Smooth muscle cell (in vitro differentiated cells): ENCODE data around the gene ZNF385A. TPM values are rescaled to one million over a fixed set of nuclear protein-coding genes. Genes with fewer than 3 reads are reported as not detected.

Experiments
- DNase-seq: peaks from one replicate; lab custom pipeline; 2025; ENCODE audit not compliant: unreplicated experiment; lab: John Stamatoyannopoulos, UW
- H2AFZ ChIP-seq: fragments of 200-600 bp; sonication (generic); 2 replicates; pipeline ENCODE4 v1.6.0; 2016; ENCODE audit warnings: antibody characterized with exemption, low read depth, mild to moderate bottlenecking
- H3F3A ChIP-seq: fragments of 200-600 bp; sonication (generic); 2 replicates; pipeline ENCODE4 v1.6.0; 2017; ENCODE audit warnings: antibody characterized with exemption, low read depth
- H3K27ac ChIP-seq: fragments of 200-600 bp; sonication (generic); 2 replicates; pipeline ENCODE4 v1.5.1; 2016; ENCODE audit warnings: low read depth, mild to moderate bottlenecking
- H3K27me3 ChIP-seq: fragments of 200-600 bp; sonication (generic); 2 replicates; pipeline ENCODE4 v1.6.1; 2016; ENCODE audit warnings: low read depth, mild to moderate bottlenecking
- H3K36me3 ChIP-seq: fragments of 200-600 bp; sonication (generic); 2 replicates; pipeline ENCODE4 v1.5.1; 2016; ENCODE audit warnings: low read depth
- H3K4me1 ChIP-seq: fragments of 200-600 bp; sonication (generic); 2 replicates; pipeline ENCODE4 v1.5.1; 2016; ENCODE audit warnings: low read depth
- H3K4me2 ChIP-seq: fragments of 200-600 bp; sonication (generic); 2 replicates; pipeline ENCODE4 v1.6.0; 2016; ENCODE audit warnings: mild to moderate bottlenecking
- H3K4me3 ChIP-seq: fragments of 200-600 bp; sonication (generic); 2 replicates; pipeline ENCODE4 v1.5.1; 2016; ENCODE audit warnings: mild to moderate bottlenecking
- H3K79me2 ChIP-seq: fragments of 200-600 bp; sonication (generic); 2 replicates; pipeline ENCODE4 v1.6.0; 2016; ENCODE audit warnings: low read depth, mild to moderate bottlenecking
- H3K9ac ChIP-seq: fragments of 200-600 bp; sonication (generic); 2 replicates; pipeline ENCODE4 v1.6.0; 2016; ENCODE audit warnings: low read depth
- H3K9me3 ChIP-seq: fragments of 200-600 bp; sonication (generic); replicated peaks from 2 replicates; pipeline ENCODE4 v1.5.1; 2016; ENCODE audit warnings: low read depth
- H4K20me1 ChIP-seq: fragments of 200-600 bp; sonication (generic); 2 replicates; pipeline ENCODE4 v1.6.0; 2016; ENCODE audit warnings: low read depth
- CTCF ChIP-seq: fragments of 200-600 bp; sonication (generic); IDR thresholded peaks from 2 replicates; pipeline ENCODE4 v1.5.1; 2017; ENCODE audit warnings: borderline replicate concordance, mild to moderate bottlenecking, antibody characterized with exemption; ENCODE audit not compliant: insufficient read depth, poor library complexity, severe bottlenecking
- WGBS: methylation state at CpG from one replicate; pipeline ENCODE4 v1.1.7; 2016; ENCODE audit warnings: low lambda C conversion rate; 5-methylcytosine and 5-hydroxymethylcytosine counted together
- polyA plus RNA-seq: library from polyadenylated mRNA; unstranded; fragments of >200 nt; fragmentation: Nextera tagmentation; extraction: Ambion mirVana; gene quantifications from 2 replicates; pipeline ENCODE4 v1.2.1, GENCODE V29; 2016
- total RNA-seq: library from RNA; depleted of rRNA; stranded (reverse); fragments of >200 nt; gene quantifications from 2 replicates; pipeline ENCODE4 v1.2.3, GENCODE V29; 2014

Gene ZNF385A
- total and polyA plus RNA-seq, 2 experiments from 2014 or later: 6.5 to 20.2 TPM

GRCh38 chr12:54337854-54338650 lies 46.5 kb downstream of the ZNF385A start:
- Histone ChIP-seq H4K20me1 (peaks cover 94% of the 10 kb centered on the region), H3K4me2 (no peak overlapping the region), H3K9me3 (no peaks in the 10 kb centered on the region), H3K27me3 (no peaks in the 10 kb centered on the region), H3K4me1 (peaks cover 46% of the 10 kb centered on the region), H2AFZ (no peak overlapping the region), H3K4me3 (no peak overlapping the region), H3K27ac (peak overlapping the region; percentile 39), H3F3A (peaks cover 14% of the 10 kb centered on the region), H3K36me3 (no peaks in the 10 kb centered on the region), H3K79me2 (peaks cover 60% of the 10 kb centered on the region), H3K9ac (no peak overlapping the region)
- TF ChIP-seq CTCF: no peak
- WGBS: 83% methylated on average over 3 of the region's 3 CpGs
- DNase-seq: no peak

- no peak overlapping the region for H3K9ac ChIP-seq
- H2AFZ ChIP-seq: no peak overlapping the region
- H3K4me1 ChIP-seq: peaks cover 45% of the 10 kb centered on the region
- H3K27me3 ChIP-seq: no peaks in the 10 kb centered on the region
- no peaks in the 10 kb centered on the region for H3K36me3 ChIP-seq
- peak overlapping the region; percentile 39 for H3K27ac ChIP-seq
- 69% methylated on average over 3 of the region's 3 CpGs for WGBS
- H4K20me1 ChIP-seq: peaks cover 98% of the 10 kb centered on the region
- H3K4me3 ChIP-seq: no peak overlapping the region
- no peaks in the 10 kb centered on the region for H3K9me3 ChIP-seq
- no peak overlapping the region for H3K4me2 ChIP-seq
- peaks cover 14% of the 10 kb centered on the region for H3F3A ChIP-seq
- DNase-seq: no peak
- TF ChIP-seq CTCF: no peak
- peaks cover 67% of the 10 kb centered on the region for H3K79me2 ChIP-seq
These were observed 47.2 kb downstream of the ZNF385A start for GRCh38 chr12:54337280-54337842.

GRCh38 chr12:54333420-54334034 lies 51.0 kb downstream of the ZNF385A start:
- Histone ChIP-seq H3K79me2 (peaks cover 78% of the 10 kb centered on the region), H3K4me2 (no peak overlapping the region), H2AFZ (no peak overlapping the region), H3K27me3 (no peaks in the 10 kb centered on the region), H3K4me1 (peaks cover 22% of the 10 kb centered on the region), H3K9ac (no peak overlapping the region), H3F3A (peaks cover 9% of the 10 kb centered on the region), H3K9me3 (no peaks in the 10 kb centered on the region), H3K4me3 (no peak overlapping the region), H4K20me1 (peaks cover 89% of the 10 kb centered on the region), H3K36me3 (no peaks in the 10 kb centered on the region), H3K27ac (no peak overlapping the region)
- TF ChIP-seq CTCF: no peak
- no peak for DNase-seq
- 96% methylated on average over 4 of the region's 4 CpGs for WGBS
